ENCODE measurements around the gene IFIH1.

The IFIH1 gene

GRCh38 chr2:162308747-162309503 lies 9.6 kb downstream of the IFIH1 start:
- no peak for DNase-seq (ENCODE audit: low read depth)

DNA sequence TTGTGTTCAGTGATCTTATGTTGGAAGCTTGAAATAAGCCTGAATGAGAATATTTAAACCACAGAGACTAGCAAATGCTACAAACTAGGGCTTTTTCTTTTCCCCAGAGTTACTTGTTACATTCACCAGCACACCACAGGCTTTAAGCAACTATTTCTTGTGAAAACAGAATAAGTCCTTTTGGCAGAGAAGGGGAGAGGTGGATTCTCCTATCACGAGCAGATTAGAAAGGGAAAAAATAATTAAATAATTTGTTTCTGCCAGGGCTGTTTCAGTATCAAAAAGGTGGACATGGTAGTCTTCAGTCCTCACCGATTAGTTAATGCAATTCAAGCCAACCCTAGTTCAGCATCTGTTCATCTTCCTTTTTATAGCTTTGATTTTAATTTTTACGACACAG lies 12.6 kb downstream of the IFIH1 start:
- no peak for DNase-seq (ENCODE audit: low read depth)

DNA sequence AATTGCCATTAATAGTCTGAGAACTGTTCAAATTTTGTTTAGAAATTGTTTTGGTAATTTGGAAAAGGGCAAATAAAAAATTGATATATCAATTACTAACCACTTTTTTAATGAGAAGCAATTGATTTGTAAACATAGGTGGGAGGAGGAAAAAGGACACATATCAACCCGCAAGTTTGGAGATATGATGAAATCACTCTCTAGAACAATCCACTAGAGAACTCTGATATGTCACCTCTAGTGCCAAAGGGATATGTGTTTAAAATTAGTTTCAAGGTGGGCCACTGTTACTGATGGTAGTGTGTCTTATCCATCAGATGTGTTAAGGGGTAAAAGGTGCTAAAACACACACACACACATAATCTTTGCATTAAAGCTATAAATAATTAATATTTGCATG lies 16.6 kb downstream of the IFIH1 start:
- no peak for DNase-seq (ENCODE audit: low read depth)

GRCh38 chr2:162301151-162301804 lies 17.2 kb downstream of the IFIH1 start:
- peak; percentile 76 for DNase-seq (ENCODE audit: low read depth)

DNA sequence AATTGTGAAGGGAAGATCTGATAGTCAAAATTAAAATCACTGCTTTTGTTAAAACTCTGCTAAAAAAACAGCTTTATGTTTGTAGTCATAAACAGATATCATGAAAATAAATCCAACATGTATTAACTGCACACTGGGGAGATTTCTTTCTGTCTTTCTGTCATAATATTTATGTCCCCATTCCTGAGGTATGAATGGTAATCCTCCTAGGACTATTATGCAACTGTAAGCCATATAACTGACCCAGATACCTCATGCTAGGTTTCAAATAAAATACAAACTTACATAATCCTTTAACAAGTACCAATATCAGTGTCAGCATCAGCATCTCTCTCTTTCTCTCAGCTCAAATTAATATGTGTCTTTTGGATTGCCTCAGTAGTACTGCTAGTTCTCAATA lies 18.2 kb downstream of the IFIH1 start:
- DNase-seq (ENCODE audit: low read depth): peak; percentile 76

GRCh38 chr2:162298669-162299335 lies 19.7 kb downstream of the IFIH1 start:
- DNase-seq (ENCODE audit: low read depth): no peak

DNA sequence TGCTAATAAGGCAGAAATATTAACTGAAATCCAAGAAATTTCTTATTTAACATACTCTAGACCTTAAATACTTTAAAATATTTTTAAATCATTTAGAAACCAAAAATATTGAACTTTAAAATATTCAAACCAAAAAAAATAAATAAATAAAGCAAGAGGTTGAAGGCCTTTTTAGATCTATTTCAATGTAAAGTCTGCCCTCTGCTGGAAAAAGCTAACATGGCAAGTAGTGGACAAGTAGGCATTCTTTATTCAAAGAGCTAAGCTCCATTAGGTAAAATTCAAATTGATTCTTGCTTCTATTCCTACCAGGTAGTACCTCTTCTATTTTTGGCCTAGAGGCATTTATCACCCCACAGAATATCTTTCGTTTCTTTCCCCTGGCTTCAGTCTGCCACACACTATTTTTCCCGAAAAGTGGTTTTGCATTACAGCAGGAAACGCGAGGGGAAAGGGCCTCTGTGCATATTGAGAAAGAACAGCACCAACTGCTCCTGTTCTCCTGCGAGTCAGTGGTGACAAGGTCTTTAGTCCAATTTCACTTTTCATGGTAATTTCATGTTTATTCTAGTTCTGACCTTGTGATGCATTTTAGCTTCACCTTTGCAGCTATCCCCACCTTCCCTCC lies 20.4 kb downstream of the IFIH1 start:
- peak; percentile 76 for DNase-seq (ENCODE audit: low read depth)

DNA sequence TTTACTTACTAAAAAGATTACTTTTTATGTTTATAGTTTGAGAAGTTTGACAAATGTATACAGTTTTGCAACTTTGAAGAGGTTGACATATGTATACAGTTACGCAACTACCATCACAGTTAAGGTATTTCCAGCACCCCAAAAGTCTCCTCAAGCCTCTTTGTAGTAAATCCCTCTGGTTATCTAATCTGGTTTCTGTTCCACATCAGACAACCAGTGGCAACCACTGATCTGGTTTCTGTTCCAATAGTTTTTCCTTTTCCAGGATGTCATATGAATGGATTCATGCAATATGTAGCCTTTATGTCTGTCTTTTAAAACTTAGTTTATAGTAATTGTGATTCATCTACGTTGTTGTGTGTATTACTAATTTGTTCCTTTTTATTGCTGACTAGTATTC lies 23.5 kb downstream of the IFIH1 start:
- DNase-seq (ENCODE audit: low read depth): peak; percentile 27

DNA sequence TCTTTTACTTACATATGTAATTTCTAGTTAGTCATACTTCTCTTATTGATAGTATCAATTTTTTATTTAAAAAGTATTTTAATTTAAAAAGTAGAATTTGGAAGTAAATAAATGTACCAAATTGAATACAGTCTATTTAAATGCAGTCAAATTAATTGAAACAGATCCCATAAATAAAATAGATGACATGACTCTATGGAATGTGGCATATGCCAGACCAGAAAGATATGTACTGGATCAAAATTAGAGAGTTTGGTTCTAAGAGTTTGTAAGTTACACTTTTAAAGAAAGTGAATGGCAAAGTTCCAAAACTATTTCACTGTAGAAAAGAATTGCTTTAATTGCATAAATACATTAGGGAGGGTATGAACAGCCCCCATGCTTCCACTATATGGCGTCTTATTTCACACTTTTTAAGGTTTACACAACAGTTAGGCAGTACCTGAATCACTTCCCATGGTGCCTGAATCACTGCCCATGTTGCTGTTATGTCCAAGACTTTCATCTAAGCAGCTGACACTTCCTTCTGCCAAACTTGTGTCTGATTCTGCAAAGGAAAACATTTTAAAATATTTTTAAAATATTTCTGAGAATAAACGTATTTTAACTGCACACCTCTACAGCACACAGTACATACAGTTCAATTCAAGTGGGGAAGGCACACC lies 25.2 kb downstream of the IFIH1 start:
- DNase-seq (ENCODE audit: low read depth): peak; percentile 76

GRCh38 chr2:162291748-162292147 lies 26.7 kb downstream of the IFIH1 start:
- DNase-seq (ENCODE audit: low read depth): no peak

DNA sequence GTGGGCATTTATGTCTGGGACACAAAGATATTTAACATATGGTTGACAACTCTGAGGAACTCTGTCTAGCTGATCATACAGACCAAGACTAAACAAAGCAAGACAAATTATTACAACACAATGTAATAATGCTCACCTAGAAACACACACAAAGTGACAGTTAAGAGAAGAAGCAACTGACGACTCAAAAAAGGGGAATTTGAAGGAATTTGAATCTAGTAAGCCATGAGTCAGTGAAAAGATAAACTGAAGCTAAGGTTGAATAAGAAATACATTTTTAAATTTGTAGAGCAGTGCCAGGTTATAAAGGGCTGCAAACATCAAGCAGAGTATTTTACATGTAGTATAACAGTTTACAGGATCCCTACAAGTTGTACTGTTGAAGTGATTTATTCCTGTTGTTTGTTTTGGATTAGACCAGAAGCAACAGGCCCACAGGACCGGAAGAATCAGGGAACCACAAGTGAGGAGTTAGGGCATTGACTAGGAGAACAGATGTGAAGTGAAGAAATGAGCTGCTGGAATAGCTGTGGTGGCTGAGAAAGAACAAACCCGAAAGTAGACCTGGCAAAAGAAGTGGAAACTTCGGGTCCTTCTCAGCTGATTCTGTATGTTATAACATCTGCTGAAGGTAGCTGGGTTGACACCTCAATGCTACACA lies 35.6 kb downstream of the IFIH1 start:
- peak; percentile 76 for DNase-seq (ENCODE audit: low read depth)

- DNase-seq (ENCODE audit: low read depth): no peak
These were observed 37.8 kb downstream of the IFIH1 start for GRCh38 chr2:162280654-162281053.

DNA sequence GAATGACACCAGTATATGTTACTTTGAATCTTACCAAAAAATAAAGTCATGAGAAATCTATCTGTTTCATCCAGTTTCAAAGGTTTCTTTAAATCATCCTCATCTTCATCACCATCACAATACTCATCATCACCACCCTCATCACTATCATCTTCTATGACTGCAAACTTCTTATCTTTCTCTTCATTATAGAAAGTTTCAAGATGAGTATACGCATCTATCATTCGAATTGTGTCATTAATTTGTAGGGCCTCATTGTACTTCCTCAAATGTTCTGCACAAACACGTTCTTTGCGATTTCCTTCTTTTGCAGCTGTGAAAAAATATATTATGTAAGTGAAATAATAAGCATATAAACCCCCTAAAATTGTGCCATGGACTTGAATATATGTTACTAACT lies 41.1 kb downstream of the IFIH1 start:
- DNase-seq (ENCODE audit: low read depth): no peak

- DNase-seq (ENCODE audit: low read depth): no peak
These were observed 50.5 kb downstream of the IFIH1 start for GRCh38 chr2:162267996-162268395.

- no peak for DNase-seq (ENCODE audit: low read depth)
These were observed 51.0 kb downstream of the IFIH1 start for GRCh38 chr2:162267496-162267895.

DNA sequence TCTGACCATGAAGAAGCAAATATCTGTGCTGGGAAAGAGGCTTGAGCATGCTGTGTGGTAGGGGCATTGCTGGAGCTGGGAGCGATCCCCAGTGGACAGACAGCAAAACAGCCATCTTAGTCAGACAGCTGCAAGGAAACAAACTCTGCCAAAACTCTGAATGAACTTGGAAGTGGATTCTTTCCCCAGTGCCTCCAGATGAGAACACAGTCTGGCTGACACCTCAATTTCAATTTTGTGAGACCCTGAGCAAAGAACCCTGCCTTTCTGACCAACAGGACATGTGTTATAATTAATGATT lies 52.1 kb downstream of the IFIH1 start:
- DNase-seq (ENCODE audit: low read depth): no peak

GRCh38 chr2:162265666-162266459 lies 52.6 kb downstream of the IFIH1 start:
- DNase-seq (ENCODE audit: low read depth): no peak

- DNase-seq (ENCODE audit: low read depth): peak; percentile 80
These were observed 57.2 kb downstream of the IFIH1 start for GRCh38 chr2:162261032-162261945.

GRCh38 chr2:162258686-162259085 lies 59.8 kb downstream of the IFIH1 start:
- peak; percentile 29 for DNase-seq (ENCODE audit: low read depth)

DNA sequence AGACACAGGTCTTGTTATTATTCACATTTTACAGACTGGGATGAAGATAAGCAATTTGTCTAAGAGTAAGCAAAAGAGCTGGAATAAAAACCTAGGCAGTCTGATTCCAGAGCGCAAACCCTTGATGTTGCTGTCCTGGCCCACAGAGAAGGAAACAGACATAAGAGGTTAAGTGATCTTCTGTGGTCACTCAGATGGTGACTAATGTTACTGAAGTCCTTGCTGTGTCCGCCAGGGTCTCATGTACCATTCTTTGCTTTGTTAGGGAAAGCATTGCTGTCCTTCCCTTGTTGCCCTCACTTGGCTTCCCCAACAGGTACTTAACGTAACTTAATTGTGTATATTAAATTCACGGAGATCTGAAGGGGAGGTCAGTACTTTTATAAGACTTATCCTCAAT lies 60.3 kb downstream of the IFIH1 start:
- DNase-seq (ENCODE audit: low read depth): peak; percentile 18

Measured in iris pigment epithelial cell (primary cell).